Uterus (tissue), 2 donors: ENCODE measurements around the gene MST1.

Experiments
- POLR2A ChIP-seq, 2 donors: fragments of 450-650 bp; IDR thresholded peaks; one replicate each; pipeline ENCODE4 v1.6.1; 2016; ENCODE audit warnings: antibody characterized with exemption in 2 of 2, mild to moderate bottlenecking in 1 of 2, moderate library complexity in 1 of 2
- TF ChIP-seq, protein P1 (sequence below), 4 experiments: fragments of 200-600 bp in 2 of 4; fragments of 450-650 bp in 2 of 4; sonication (generic) in 2 of 4; IDR thresholded peaks; one replicate each; pipeline ENCODE4 v1.5.1; 2016 to 2019; ENCODE audit warnings: antibody characterized with exemption in 4 of 4, mild to moderate bottlenecking in 2 of 4, moderate library complexity in 1 of 4

DNA sequence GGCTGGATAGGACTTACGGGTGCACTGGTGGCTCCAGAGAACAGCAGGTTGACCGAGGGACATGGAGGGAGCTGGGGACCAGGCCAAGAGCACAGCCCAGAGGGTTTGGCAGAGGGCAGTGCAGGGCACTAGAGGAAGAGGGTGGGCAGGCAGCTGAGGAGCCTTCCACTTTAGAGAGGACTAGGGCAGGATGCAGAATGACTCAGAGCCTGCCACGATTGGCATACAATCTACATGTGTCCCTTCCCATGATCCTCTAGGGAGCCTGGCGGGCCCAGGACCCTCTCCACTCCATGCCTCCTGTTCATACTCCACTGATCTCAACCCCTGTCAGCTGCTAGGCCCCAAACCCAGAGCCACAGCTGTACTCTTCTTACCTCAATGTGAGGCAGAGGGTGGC, 29.5 kb downstream of the MST1 start:
- TF ChIP-seq POLR2A (IDR thresholded peaks at IDR 0.05): no peak
- TF ChIP-seq, protein P1, sequence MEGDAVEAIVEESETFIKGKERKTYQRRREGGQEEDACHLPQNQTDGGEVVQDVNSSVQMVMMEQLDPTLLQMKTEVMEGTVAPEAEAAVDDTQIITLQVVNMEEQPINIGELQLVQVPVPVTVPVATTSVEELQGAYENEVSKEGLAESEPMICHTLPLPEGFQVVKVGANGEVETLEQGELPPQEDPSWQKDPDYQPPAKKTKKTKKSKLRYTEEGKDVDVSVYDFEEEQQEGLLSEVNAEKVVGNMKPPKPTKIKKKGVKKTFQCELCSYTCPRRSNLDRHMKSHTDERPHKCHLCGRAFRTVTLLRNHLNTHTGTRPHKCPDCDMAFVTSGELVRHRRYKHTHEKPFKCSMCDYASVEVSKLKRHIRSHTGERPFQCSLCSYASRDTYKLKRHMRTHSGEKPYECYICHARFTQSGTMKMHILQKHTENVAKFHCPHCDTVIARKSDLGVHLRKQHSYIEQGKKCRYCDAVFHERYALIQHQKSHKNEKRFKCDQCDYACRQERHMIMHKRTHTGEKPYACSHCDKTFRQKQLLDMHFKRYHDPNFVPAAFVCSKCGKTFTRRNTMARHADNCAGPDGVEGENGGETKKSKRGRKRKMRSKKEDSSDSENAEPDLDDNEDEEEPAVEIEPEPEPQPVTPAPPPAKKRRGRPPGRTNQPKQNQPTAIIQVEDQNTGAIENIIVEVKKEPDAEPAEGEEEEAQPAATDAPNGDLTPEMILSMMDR (IDR thresholded peaks at IDR 0.05): no peak
